GM18499 (cell line): ENCODE measurements around the gene LRMDA.

Source experiments
- ATAC-seq: cut with Tn5 transposase; IDR thresholded peaks from one replicate; pipeline ENCODE4 v1.9.1; 2021; ENCODE audit warnings: moderate number of reproducible peaks; ENCODE audit not compliant: insufficient read depth, unreplicated experiment

Gene LRMDA

DNA sequence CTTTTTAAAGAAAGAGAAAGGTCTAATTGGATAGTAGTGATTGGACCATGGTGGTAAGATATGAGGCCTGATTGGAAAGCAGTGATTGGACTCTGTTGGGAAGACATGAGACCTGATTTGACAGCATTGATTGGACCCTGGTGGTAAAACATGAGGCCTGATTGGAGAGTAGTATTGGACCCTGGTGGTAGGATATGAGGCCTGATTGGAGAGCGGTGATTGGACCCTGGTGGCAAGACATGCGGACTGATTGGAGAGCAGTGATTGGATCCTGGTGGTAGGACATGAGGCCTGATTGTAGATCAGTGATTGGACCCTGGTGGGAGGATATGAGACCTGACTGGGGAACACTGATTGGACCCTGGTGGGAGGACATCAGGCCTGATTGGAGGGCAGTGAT lies 444.3 kb downstream of the LRMDA start:
- no peak for ATAC-seq

DNA sequence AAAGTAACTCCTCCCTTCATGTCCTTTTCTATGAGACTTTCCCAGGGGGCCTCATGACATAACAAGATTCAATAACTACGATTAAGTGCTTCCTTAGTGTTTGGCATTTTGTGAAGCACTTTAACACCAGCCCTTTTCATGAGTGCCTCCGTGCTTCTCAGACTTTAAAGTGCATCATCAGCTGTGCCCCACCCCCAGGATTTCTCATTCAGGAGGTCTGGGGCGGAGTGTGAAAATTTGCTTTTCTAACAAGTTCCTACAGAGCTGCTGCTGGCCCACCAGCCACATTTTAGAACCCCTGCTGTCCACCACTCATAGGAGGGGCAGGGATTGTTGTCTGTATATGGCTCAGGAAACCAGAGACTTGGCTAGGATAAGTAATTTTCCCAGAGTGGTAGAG lies 445.3 kb downstream of the LRMDA start:
- no peak for ATAC-seq

DNA sequence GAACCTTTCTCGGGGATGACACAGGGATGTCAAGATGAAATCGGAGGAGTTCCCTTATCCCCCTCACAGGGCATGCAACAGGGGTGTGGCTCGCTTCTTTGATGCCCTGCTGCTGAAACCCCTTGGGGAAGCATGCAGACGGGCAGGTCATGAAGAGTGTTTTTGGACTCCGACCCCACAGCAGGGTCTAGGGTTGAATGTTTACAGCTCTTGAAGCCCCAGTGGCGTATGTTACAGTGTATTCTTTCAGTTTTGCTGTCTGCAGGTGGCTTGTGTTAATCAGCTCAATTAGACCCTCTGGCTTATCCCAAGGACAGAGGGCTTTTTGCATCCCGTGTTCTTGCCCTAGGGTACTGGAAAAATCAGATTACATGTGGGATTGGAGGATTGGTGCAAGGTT lies 446.5 kb downstream of the LRMDA start:
- ATAC-seq: no peak

DNA sequence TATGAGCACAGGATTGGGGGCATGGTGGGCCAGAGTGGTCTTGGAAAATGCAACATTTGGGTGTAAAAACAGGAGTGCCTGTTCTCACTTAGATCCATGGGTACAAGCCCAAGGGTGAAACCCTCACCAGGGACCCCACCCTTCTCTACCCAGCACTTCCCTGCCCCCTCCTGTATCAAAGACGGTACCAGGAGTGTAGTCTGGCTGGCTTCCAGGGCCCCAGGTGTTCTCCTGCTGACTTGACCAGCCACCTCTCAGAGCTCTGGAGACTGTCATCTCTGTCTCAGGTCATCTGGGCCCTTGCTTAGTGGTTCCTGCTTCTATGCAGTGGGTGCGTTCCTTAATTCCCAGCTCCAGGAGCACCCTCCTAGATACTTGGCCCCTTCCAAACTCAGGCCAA lies 447.2 kb downstream of the LRMDA start:
- no peak for ATAC-seq

DNA sequence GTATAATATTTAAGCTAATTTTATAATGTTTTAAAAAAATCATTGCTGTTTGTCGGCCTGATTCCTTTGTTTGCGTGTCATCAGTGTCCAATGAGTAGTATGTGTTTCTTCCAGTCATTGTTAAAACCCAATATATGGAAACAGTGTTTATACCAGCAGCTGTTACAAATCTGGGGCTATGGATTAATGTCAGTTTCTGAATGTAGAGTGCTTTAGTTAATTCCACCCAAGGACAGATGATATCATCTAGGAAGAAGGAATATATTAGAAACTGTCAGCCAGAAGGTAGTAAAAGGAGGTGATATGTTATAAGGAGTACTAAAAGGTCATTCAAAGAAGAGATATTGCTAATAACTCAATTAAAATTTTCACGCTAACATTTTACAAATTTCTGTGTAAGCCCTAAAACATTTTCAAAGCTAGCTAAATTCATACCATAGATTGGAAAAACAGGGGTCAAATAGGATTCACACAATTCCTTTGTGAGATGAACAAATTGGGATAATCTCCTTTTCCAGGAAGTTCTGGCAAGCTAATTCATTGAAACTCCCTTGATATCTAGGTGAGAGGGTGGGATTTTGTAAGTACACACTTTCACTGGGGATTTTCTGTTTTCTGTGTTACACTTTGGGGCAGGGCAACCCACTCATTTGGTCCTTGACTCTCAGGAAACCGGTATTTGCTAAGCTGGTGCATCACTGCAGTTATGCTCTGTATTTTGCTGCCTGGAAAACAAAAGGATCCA lies 448.8 kb downstream of the LRMDA start:
- ATAC-seq: no peak

DNA sequence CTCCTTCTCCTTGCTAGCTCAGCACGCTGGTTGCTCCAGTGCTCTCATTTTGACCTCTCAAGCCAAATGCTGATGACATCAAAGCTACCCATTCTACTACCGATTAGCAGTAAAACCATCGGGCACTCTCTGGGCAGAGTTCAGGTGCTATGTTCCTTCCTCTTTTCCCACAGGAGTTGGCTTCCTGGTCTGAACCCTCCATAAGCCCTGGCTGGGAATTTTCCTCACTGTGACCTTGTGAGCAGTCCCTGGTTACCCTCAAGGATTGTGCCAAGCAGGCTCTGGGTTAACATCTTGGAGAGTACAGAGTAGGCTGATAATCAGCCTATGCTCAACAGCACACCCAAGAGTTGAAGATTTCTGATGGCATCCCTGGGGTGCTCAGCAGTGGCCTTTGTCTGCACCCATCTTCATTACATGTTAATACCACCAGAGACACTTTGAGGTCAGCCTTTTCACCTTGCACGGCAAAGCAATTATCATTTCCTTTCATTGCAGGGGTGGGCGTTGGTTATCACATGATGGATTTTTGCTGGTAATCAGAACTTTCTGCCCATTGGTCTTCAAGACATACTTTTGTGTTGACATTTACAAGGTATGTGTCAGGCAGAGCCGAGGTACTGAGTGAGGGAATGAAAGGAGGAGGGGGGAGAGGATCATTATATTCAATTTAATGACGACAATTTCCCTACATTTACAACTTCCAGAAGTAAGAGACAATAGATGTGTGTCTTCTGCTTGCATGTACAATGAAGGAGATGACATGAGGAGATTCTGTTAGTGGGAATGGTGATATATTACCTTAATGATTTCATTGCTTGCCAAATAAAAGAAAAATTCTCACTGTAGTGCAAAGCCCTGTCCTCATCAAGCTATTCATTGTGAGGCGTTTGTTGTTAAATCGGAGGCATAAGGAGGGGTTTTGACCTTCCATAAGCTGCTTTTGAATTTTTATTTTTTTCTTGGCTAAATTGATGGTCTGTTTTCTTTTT lies 452.0 kb downstream of the LRMDA start:
- no peak for ATAC-seq

DNA sequence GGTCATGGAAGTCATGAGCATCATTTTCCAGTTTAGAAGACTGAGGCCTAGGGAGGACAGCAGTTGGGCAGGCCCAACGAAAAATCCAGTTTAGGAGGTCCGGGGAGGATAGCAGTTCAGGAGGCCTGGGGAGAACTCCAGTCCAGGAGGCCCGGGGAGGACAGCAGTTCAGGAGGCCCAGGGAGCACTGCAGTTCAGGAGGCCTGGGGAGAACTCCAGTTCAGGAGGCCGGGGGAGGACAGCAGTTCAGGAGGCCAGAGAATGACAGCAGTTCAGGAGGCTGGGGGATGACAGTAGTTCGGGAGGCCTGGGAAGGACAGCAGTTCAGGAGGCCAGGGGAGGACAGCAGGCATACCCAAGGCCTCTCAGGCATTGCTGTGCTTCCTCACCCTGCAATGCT lies 453.4 kb downstream of the LRMDA start:
- ATAC-seq: no peak

DNA sequence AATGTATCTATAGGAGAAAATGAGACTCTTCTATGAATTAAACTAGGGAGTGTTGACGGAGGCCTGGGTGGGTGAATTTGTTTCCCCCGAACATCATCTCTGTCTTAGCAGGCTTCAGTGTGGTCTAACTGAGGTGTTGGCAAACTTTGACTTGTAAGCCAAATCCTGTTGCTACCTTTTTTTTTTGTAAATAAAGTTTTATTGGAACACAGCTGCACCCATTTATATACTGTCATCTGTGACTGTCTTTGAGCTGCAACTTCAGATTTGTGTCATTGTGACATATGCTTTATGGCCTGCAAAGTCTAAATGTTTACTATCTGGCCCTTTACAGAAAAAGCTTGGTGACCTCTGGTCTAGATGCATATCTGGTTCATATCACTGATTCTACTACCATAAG lies 455.9 kb downstream of the LRMDA start:
- no peak for ATAC-seq

DNA sequence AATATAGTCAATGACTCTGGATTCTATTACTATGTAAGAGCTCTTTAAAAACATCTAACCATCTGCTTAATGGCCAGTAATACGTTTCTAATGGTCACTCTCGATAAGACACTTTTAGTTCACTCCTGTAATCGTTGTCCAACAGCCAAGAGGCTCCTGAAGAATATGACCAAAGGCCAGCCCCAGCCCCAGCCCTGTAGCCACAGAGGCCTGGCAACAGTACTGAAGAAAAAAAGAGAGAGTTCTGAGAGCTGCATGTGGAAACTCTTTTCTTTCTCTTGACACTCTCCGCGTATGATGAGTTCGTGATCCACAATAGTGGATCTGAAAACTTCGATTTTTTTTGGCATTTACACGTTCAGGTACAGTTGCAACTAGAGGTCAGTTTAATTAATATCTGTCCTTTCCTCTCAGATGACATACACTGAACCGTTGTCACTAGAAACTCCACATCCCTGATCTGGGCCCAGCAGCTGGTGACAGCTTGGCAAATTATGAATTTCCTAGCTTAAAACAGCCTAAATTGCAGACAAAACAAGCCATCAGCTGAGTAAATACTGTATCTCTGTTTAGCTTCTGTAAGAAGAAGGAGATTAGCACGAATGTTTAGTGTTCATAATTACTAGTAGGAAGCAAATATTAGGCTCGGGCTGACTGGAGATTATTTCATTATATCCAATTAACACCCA lies 456.7 kb downstream of the LRMDA start:
- no peak for ATAC-seq

DNA sequence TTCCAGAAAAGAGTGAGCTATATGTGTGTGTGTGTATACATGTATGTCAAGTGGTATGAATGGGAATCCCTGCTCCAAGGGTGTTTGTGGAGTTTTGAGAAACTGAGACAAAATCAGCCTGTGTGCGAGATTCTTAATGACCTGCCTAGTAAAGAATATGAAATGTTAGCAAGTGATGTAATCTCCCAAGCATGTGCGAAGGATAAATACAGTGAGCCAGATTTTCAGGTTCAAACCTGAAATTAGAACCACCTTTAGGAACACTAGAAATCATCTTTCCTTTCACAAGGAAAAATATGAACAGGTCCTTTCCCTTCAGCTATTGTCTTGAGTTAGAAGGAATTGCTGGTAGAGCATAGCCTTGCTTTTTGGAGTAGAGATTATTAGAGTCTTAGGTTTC lies 457.6 kb downstream of the LRMDA start:
- ATAC-seq: no peak

DNA sequence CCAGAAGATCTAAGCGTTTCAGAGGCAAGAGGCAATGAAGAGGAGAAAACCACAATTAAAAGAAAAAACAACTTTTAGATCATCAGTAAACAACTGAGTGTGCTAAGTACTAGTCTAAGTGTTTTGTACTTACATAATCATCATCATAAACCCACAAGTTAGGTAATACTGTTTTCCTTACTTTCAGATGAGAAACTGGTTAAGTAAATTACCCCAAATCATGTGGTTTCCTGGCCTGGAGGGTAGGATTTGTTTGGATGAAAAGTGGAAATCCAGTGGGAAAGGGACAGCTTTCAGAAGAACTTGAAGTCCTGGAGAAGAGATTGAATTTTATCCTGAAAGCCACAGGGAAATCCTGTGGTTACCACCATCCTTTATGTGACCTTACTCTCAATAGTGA lies 463.3 kb downstream of the LRMDA start:
- no peak for ATAC-seq

DNA sequence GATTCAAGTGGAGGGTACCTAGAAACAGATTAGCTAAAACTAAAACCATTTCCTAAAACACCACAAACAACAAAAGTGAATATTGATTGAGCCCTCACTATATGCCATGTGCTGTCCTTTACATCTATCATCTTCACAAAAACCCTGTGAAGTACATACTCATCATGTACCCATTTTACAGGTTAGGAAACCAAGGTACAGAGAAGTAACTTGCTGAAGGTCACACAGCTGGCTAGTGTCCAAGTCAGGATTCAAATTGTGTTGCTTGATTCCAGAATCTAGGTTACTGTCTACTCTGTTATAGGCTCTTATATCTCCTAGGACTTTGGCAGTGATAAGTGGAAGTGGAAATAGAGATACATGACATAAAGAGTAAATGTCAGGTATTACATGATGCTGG lies 463.8 kb downstream of the LRMDA start:
- ATAC-seq: no peak

DNA sequence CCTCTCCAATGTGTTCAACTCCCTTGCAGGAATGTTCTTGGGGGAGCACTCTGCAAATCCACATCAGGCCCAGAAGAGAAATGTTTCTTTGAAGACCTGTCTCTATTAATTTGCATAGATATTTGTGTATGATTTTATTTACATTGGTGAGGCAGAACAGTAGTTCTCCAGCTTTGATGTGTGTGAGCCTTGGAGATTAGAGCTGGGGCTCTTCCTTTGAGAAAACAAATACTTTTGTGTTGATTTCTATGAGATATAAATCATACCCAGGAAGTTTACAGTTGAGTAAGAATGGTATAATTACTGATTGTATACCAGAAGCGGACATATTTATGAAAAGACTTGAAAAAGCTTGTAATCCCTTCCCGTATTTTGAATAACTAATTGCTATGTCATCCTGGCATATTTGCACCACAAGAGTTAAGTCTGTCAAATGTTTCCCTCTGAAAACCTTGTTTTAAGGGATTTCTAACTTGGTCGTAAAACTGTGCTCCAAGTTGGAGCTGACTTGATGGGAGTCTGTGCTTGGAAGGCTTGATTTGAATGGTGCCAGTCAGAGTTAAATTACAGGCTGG lies 468.5 kb downstream of the LRMDA start:
- no peak for ATAC-seq

DNA sequence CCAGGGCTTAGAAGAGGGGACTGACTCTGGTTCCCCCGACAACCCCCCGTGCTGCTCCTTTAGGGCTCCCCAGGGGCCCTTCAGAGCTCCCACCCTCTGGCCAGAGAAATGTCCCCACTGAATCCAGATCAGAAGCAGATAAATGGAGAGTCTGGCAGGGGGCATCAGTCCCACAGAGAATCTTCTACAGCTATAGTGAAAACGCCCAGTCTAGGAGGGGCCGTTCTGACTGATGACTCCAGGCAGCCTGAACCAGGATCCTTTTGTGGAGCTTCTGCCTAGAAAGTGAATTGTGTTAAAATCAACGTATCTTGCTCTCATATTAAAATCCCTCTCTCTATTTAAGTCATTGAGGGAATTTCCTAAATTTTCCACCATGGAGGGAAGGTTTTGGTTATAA lies 471.4 kb downstream of the LRMDA start:
- ATAC-seq: no peak

DNA sequence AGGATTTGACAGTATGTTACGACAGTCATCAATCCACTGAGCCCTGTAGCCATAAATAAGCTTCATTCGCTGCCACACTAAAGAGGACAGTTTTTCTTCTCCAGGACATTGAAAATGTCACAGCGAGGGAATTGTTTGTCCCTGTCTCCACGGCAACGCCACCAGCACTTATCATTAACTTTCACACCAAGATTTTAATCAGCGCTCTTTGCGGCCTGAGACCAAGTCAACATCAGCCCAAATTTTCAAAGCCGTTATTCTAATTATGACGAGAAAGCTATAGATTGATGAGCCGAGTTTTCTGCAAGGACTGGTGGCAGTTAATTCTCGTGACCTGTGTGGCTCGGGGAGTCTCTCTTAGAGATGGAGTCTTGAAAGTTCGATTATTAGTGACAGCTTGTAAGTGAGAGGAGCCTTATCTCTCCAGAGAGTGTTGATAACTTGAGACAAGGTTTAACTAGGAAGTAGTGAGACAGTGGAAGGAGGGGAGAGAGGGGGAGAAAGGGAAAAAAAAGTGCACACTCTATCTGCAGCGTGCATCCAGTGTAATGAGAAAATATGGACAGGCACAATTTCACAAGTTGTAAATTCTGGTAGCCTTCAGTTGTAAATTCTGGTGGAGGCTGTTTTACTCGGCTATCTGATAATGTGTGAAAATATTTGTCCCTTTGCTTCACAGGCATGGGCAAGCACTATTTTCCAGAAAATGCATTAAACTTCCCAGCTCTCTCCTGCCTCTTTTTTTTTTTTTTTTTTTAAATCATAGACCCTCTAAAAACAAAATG lies 473.3 kb downstream of the LRMDA start:
- ATAC-seq: no peak

DNA sequence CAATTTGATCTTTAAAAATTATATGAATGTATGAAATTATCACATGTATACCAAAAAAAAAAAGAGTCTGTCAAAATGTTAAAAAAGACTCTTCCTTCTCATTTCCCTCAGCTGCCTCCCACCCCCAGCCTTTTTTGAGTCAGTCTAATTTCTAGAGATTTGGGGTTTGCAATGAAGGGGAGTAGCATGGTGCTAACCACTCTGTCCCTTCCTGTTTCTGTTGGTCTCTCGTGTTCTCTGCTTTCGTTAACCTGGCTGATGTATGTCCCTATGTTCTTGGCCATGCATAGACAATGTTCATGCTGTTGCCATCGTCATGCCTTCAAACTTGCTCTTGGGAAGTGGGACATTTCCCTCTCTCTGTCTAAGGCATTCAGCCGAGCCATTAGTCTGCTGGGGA lies 474.1 kb downstream of the LRMDA start:
- no peak for ATAC-seq

DNA sequence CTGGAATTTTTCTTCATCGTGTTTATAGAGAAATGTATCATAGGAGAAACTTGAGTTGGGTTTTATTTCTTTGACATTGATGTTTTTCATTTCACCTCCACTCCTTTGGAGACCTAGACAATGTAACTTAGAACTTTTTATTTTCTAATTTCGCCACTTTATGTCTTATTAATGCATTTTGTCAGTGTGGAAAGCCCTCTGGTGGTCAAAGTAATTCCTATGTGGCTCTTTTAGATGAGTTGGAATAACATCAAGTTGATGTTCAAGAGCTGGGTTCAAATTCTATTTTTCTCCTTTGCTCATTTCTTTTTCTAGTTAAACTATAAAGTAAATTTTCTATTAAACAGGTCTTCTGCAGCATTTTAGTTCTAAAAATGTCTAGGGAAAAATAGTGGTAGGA lies 478.6 kb downstream of the LRMDA start:
- no peak for ATAC-seq

DNA sequence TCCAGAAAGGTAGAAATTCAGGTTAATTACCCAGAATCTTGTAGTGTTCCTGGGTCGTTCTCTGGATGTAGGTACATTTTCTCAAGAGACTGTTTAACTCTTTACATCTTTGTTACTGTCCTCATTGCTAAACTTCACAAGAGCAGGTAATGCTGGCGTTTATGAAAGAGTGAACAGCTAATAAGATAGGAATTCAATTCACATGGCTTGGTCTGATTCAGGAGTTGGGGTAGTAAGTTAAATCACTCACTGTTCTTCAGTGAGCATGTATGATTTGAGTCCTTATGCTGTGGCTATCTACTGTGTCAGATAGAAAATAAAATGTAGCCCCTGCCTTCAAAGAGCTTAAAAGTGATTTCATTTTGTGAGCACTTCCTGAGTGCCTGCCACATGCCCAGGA lies 480.0 kb downstream of the LRMDA start:
- ATAC-seq: no peak

DNA sequence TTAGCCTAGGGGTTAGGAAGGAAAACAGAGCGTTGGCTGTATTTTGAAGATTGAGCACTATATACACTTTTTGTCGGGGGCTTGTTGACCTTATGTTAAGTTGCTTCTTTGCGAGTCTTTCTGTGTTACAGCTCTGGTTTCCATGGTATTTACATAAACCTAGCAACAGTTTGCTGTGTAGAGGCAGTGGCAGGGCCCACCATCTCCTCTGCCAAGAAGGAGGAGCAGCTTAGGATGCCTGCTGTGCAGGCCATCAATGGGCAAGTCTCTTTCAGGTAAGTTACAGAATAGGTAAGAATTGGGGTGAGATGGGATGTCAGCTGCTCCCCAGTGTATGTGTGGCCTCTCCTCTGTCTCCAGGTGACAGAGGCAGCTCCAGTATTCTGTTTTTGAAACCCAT lies 485.5 kb downstream of the LRMDA start:
- no peak for ATAC-seq

DNA sequence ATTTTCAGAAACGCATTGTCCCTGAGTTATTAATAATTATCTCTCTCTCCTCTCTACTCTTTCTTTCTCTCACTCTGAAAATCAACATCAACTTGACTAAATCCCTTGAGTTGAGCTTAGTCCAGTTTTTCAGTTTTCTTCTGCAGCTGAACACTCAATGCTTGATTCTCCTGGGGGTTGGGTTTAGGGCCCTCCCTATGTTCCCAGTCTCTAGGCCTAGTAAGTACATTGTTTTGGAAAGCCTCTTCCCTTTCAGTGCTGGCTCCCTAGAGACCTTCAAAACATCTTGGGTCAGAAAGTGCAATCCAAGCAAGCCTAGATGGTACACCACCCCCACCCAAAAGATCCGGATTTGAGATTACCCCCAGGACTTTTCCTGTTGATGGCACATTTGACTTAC lies 488.5 kb downstream of the LRMDA start:
- ATAC-seq: no peak
